Measurements from ENCODE around the gene A1CF.

- TF ChIP-seq CTCF (conservative IDR thresholded peaks at IDR 0.05; ENCODE audit: low read depth, low read length) (no peak), EZH2phosphoT487 (IDR thresholded peaks at IDR 0.05; ENCODE audit: borderline replicate concordance, low read length) (no peak), EZH2 (IDR thresholded peaks at IDR 0.05; ENCODE audit: low read length, unreplicated experiment) (no peak)
Observed at GRCh38 chr10:50909334-50910014, 24.0 kb upstream of the A1CF start.
